DND-41 (cell line): ENCODE results near the gene MKNK1.

ENCODE experiments used
- CTCF ChIP-seq: IDR thresholded peaks from 2 replicates; pipeline ENCODE4 v1.5.1; 2012; ENCODE audit warnings: borderline replicate concordance, low read length, moderate library complexity, mild to moderate bottlenecking; ENCODE audit not compliant: poor library complexity, severe bottlenecking; ENCODE audit errors: extremely low read depth
- EZH2 ChIP-seq: IDR thresholded peaks from 3 replicates; pipeline ENCODE4 v1.6.1; 2012; ENCODE audit warnings: borderline replicate concordance, low read depth, mild to moderate bottlenecking, moderate library complexity, low read length, inconsistent platforms; ENCODE audit not compliant: severe bottlenecking

- no peak for TF ChIP-seq CTCF
- no peak for TF ChIP-seq EZH2
These were observed 22.2 kb downstream of the MKNK1 start for GRCh38 chr1:46581681-46582455.
